ENCODE results near the gene GP9. TPM values are rescaled to one million over a fixed set of nuclear protein-coding genes. Genes with fewer than 3 reads are reported as not detected.

The GP9 gene
- total and polyA plus RNA-seq, 9 of the 15 experiments (the other 6 are each of a cell fraction or from before 2014, with no cell fraction given), result not detected

- TF ChIP-seq E2F8 (IDR thresholded peaks at IDR 0.05; ENCODE audit: low read depth, partially characterized antibody) (no peak), PHF21A (IDR thresholded peaks at IDR 0.05; ENCODE audit: borderline replicate concordance, low read depth) (no peak), YY1 (IDR thresholded peaks at IDR 0.05; ENCODE audit: borderline replicate concordance in 1 of 3, control insufficient read depth in 1 of 3, extremely low read depth in 1 of 3, insufficient read depth in 3 of 3, insufficient read length in 1 of 3, insufficient replicate concordance in 2 of 3, low read depth in 1 of 3, low read length in 2 of 3) (no peak), MXI1 (IDR thresholded peaks at IDR 0.05; ENCODE audit: low read depth, low read length) (no peak), POLR2AphosphoS2 (IDR thresholded peaks at IDR 0.05; ENCODE audit: low read length) (no peak), ZNF512 (tag; IDR thresholded peaks at IDR 0.05) (no peak), HCFC1 (IDR thresholded peaks at IDR 0.05; ENCODE audit: low read depth, low read length) (no peak), ZNF318 (IDR thresholded peaks at IDR 0.05; ENCODE audit: borderline replicate concordance in 1 of 2, low read depth in 1 of 2) (no peak), ZNF146 (CRISPR knock-in tag; IDR thresholded peaks at IDR 0.05; ENCODE audit: unreplicated experiment) (no peak), PATZ1 (CRISPR knock-in tag; IDR thresholded peaks at IDR 0.05; ENCODE audit: borderline replicate concordance) (no peak), RBM14 (IDR thresholded peaks at IDR 0.05; ENCODE audit: borderline replicate concordance, insufficient read depth, low read depth, low read length) (no peak), ZNF584 (CRISPR knock-in tag; IDR thresholded peaks at IDR 0.05; ENCODE audit: low read depth) (no peak)
Measured at GRCh38 chr3:129021140-129021551, 39.4 kb upstream of the GP9 start (continued).
